NB4 (cell line): Measurements from ENCODE around the gene DIP2C.

ENCODE experiments used
- DNase-seq: peaks from one replicate; pipeline ENCODE4 v3.0.0; 2010; ENCODE audit warnings: low read depth
- H3K4me3 ChIP-seq: one replicate; pipeline ENCODE4 v1.5.1; 2011; ENCODE audit warnings: mild to moderate bottlenecking, low read depth, low read length, moderate library complexity
- CTCF ChIP-seq: IDR thresholded peaks from one replicate; pipeline ENCODE4 v1.5.1; 2012; ENCODE audit warnings: low read depth, low read length
- MYC ChIP-seq: IDR thresholded peaks from 2 replicates; pipeline ENCODE4 v1.6.1; 2011; ENCODE audit warnings: low read depth, low read length
- POLR2A ChIP-seq: IDR thresholded peaks from 2 replicates; pipeline ENCODE4 v1.6.1; 2011; ENCODE audit warnings: mild to moderate bottlenecking; ENCODE audit not compliant: insufficient read length; ENCODE audit errors: extremely low read depth
- TF ChIP-seq, protein P1 (sequence below): IDR thresholded peaks from 2 replicates; pipeline ENCODE4 v1.6.1; 2011; ENCODE audit warnings: low read depth, low read length

The DIP2C gene

GRCh38 chr10:310371-310770, 379.1 kb downstream of the DIP2C start:
- no peak overlapping the region for H3K4me3 ChIP-seq
- TF ChIP-seq, protein P1, sequence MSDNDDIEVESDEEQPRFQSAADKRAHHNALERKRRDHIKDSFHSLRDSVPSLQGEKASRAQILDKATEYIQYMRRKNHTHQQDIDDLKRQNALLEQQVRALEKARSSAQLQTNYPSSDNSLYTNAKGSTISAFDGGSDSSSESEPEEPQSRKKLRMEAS = no peak
- no peak for TF ChIP-seq CTCF
- no peak for TF ChIP-seq MYC
- no peak for TF ChIP-seq POLR2A
- no peak for DNase-seq

- no peak overlapping the region for H3K4me3 ChIP-seq
- no peak for TF ChIP-seq CTCF
- TF ChIP-seq, protein P1 = no peak
- no peak for TF ChIP-seq POLR2A
- no peak for TF ChIP-seq MYC
- DNase-seq = no peak
Observed at GRCh38 chr10:308572-309085, 380.8 kb downstream of the DIP2C start.

- H3K4me3 ChIP-seq = no peak overlapping the region
- DNase-seq = no peak
- TF ChIP-seq, protein P1 = no peak
- TF ChIP-seq CTCF (no peak), POLR2A (no peak), MYC (no peak)
Observed at GRCh38 chr10:308101-308500, 381.4 kb downstream of the DIP2C start.

DNA sequence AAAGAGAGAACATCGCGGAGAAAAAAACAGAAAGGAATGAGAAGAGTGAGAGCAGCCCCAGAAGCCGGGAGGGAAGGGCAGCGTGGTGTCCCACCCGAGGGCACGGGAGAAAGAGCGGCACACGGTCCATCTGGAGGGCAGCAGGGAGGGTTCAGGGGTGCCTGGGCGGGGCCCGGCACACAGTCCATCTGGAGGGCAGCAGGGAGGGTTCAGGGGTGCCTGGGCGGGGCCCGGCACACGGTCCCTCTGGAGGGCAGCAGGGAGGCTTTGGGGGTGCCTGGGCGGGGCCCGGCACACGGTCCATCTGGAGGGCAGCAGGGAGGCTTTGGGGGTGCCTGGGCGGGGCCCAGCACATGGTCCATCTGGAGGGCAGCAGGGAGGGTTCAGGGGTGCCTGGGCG, 381.8 kb downstream of the DIP2C start:
- no peak for DNase-seq
- TF ChIP-seq CTCF (no peak), POLR2A (no peak), MYC (no peak)
- TF ChIP-seq, protein P1 = no peak
- H3K4me3 ChIP-seq = no peak overlapping the region

- DNase-seq = no peak
- TF ChIP-seq MYC = no peak
- TF ChIP-seq, protein P1 = no peak
- TF ChIP-seq POLR2A = no peak
- TF ChIP-seq CTCF = no peak
- no peak overlapping the region for H3K4me3 ChIP-seq
Observed at GRCh38 chr10:306675-307185, 382.7 kb downstream of the DIP2C start.
